GM18508 (cell line): ENCODE results near the gene CUX1.
A peak's percentile ranks its signal among the peaks of the same experiment; 100 is the strongest.
"Not testable (repeated sequence)": the region's sequence is repeated elsewhere in the genome, so short reads cannot be mapped to it uniquely, and the experiment has no call there.

ENCODE experiments used
- ATAC-seq: cut with Tn5 transposase; IDR thresholded peaks from one replicate; pipeline ENCODE4 v1.9.1; 2021; ENCODE audit warnings: moderate number of reproducible peaks; ENCODE audit not compliant: insufficient read depth, unreplicated experiment

The CUX1 gene

DNA sequence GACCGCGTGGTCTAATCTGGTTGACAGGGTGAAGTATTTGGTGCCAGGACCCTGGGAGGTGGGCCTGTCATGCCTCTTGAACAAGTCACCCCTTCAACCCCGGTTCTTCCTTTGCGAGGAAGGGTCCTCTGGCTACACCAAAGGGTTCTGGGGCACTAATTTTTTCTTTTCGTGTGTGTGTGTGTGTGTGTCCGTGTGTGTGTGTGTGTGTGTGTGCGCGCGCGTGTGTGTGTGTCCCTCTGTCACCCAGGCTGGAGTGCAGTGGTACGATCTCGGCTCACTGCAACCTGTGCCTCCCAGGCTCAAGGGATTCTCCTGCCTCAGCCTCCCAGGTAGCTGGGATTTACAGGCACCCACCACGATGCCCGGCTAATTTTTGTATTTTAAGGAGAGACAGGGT, 483.9 kb downstream of the CUX1 start:
- not testable (repeated sequence) for ATAC-seq

GRCh38 chr7:102302025-102302424, 484.6 kb downstream of the CUX1 start:
- ATAC-seq = no peak

GRCh38 chr7:102303669-102304422, 486.4 kb downstream of the CUX1 start:
- ATAC-seq = no peak

GRCh38 chr7:102304668-102305067, 487.2 kb downstream of the CUX1 start:
- ATAC-seq = no peak

DNA sequence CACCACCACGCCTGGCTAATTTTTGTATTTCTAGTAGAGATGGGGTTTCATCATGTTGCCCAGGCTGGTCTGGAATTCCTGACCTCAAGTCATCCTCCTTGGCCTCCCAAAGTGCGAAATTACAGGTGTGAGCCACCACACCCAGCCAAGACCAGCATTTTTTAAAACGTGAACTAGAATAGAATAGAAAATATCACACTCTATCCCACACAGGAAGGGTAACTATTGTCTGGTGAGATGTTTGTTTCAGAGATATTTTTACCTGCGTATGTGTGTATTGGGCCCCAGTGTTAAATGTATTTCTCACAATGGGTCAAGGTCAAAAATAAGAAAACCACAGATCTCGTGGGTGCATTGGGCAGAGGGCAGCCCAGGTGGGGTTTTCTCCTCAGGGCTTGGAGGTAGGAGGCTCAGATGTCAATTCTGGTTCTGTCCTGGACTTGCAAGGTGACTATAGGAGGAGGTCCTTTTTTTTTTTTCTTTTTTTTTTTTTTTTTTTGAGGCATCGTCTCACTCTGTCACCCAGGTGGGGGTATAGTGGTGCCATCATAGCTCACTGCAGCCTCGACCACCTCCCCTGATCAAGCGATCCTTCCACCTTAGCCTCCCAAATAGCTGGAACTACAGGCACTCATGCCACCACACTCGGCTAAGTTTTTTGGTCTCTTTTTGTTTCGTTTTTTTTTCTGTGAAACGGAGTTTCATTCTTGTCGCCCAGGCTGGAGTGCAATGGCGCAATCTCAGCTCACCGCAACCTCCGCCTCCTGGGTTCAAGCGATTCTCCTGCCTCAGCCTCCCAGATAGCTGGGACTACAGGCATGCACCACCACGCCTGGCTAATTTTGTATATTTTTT, 488.2 kb downstream of the CUX1 start:
- ATAC-seq = peak; percentile 33

- peak; percentile 63 for ATAC-seq
Observed at GRCh38 chr7:102306916-102307677, 489.7 kb downstream of the CUX1 start.

DNA sequence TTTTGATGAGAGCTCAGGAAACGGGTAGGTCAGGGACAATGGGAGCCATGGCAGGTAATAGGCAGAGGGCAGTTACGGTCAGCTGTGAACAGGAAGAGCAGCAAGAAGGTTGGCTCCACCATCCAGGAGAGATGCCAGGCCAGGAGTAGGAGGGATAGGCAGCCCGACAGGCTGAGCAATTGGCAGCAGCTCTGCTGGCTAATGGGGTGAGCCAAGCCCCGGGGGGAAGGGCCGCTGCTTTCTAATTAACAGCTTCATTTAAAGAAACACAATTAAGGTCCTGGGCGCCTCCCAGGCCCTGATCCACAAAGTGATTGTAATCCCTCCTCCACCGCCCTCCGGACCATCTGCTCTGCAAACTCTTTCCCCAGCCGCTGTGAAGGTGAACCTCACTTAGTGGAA, 493.0 kb downstream of the CUX1 start:
- no peak for ATAC-seq

DNA sequence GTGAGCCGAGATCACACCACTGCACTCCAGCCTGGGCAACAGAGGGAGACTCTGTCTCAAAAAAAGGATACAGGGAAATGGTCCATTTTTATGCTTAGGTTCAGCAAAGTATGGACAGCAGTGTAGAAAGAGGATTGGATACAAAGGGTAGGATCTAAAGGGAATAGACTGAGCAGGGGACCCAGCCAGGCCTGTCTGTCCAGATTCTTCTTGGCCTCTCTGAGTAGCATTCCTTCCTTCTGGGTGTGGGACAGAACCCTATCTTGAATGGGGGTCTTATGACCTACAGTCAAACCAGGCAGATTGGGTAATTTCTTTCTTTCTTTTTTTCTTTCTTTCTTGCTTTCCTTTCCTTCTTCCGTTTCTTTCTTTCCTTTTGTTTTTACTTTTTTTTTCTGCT, 494.9 kb downstream of the CUX1 start:
- ATAC-seq = no peak

DNA sequence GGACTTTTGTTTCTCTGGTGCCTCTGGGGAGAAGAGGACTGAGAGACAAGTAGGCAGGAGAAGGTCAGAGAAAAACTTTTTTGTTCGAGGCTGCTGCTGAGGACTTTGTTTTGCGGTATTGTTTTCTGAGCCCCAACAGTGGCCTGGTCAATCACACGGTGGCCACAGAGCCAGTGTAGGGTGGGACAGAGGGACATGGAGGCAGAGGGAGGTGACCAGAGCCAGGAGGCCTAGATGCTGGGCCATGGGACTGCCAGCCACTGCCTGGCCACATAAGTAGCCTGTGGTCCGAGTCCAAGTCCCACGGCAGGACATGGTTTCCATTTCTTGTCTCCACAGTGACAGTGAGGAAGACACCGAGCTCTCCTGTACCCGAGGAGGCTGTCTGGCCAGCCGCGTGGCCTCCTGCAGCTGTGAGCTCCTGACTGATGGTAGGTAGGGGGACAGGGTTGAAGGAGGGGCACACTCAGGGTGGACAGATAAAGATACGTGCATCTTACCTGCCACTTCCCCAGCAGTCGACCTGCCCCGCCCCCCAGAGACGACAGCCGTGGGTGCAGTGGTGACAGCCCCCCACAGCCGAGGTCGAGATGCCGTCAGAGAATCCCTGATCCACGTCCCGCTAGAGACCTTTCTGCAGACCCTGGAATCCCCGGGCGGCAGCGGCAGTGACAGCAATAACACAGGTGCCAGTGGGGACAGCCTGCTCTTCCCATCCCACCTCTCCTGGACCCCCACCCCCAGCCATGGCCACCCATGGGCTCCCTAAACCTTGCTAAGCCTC, 496.8 kb downstream of the CUX1 start:
- ATAC-seq = no peak

DNA sequence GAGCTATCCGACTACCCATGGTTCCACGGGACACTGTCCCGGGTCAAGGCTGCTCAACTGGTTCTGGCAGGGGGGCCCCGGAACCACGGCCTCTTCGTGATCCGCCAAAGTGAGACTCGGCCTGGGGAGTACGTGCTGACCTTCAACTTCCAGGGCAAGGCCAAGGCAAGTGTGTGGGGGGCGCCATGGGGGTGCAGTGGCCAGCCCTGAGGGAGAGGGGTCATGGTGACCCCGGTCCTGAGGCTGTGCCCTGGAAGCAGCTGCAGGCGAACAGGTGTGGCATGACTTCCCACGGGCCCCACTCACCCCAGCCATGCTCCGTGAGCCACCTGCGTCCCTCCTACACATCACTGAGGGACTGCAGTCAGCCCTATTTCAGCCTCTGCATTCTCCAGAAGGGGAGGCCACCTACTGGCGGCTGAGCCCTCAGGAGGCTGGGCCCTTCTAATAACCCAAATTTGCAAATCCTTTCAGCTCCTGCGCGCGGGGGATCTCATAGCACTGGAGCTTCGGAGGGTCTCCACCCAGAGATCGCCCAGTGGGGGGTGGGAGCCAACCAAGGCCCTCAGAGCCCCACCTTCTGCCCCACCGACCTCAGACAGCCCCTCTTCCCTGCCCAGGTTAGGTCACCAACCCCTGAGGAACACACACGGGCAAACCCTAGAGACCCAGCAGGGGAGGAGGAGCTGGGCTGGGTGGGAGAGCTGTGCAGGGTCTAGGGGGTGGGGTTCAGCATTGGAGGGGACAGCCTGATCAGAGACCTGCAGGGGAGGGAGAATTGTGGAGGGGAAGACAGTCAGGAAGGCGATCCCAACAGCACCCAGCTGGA, 500.0 kb downstream of the CUX1 start:
- ATAC-seq = no peak

GRCh38 chr7:102318482-102318971, 501.1 kb downstream of the CUX1 start:
- no peak for ATAC-seq

- no peak for ATAC-seq
Observed at GRCh38 chr7:102319671-102320070, 502.2 kb downstream of the CUX1 start.

- no peak for ATAC-seq
Observed at GRCh38 chr7:102320181-102320580, 502.8 kb downstream of the CUX1 start.

DNA sequence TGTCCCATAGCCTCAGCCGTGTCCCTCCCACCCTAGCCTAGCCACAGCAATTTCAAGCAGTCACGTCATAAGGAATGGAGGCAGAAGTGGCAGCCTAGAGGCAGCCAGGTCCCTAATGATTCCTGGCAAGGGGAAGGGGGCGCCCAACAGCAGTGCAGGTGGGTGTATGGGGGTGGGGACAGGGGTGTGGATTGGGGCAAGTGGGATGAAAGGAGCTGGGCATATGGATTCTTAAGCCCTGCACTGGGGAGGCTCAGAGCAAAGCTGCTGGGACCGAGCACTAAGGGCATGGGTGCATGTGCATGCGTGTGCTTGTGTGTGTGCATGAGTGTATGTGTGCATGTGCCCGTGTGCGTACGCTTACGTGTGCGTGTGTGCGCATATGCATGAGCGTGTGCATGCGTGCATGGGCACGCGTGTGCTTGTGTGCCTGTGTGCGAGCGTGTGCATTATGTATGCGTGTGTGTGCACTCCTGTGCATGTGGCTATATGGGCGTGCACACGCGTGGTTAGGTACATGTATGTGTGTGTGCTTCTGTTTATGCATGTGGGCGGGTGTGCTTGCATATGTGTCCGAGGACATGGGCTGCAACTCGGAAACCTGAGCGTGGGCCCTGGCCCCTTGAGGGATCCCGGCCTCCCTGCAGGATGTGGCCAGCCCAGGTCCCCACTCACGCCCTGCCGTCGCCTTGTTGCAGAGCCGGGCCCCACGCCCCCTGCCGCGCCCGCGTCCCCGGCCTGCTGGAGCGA, 503.4 kb downstream of the CUX1 start:
- no peak for ATAC-seq

DNA sequence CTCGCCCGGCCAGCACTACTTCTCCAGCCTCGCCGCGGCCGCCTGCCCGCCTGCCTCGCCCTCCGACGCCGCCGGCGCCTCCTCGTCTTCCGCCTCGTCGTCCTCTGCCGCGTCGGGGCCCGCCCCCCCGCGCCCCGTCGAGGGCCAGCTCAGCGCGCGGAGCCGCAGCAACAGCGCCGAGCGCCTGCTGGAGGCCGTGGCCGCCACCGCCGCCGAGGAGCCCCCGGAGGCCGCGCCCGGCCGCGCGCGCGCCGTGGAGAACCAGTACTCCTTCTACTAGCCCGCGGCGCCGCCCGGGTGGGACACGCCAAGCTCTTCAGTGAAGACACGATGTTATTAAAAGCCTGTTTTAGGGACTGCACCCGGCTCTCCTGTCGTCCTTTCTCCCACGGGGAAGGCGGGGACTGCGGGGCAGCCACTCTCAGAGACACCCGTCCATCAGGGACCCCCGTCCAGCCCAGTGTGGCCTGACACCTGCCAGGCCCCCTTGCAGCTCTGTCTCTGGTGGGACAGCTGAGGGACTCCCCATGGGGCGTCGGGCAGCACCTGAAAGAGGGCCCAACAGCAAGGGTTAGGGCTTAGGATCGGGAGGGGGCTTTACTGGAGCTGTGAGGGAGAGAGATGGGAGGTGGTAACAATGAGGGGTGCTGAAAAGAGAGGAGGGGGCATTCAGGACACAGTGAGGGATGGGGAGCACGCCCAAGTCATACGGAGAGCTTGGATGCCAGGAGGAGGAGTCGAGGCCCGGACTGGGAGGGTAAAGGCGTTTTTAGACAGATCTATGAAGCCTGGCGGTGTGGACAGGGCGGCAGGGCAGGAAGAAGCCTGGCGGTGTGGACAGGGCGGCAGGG, 504.1 kb downstream of the CUX1 start:
- ATAC-seq = no peak

DNA sequence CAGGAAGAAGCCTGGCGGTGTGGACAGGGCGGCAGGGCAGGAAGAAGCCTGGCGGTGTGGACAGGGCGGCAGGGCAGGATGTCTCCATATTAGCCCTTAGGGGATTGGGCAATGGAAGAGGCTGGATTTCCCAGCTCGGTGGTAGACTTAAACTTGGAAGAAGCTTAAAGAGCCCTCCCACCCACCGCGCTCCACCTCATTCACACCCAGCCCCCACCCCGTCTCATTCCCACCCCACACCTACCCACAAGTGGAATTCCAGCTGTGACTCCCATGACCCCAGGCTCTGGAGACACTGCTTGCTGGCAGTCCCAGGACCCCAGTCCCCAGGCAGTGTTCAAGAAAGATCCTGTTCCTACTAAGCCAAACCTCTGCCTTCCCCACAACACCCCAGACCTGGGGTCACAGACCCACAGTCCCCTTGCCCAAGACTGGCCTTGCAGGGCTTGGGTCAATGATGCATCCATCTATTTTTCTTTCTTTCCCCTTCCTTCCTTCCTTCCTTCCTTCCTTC, 504.8 kb downstream of the CUX1 start:
- no peak for ATAC-seq

DNA sequence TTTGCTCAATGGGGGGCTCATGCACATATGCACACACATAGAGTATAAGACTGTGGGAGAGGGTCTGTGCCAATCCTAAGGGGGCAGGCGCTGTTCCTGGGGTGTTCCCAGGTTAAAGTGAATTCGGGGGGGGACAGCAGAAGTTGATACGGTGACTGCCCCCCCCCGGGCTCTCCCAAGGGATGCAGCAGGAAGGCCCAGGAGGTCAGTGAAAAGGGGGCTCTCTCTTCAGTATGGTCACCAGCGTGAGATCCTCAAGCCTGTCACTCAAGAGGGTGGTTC, 506.4 kb downstream of the CUX1 start:
- ATAC-seq = no peak

GRCh38 chr7:102325106-102325505, 507.7 kb downstream of the CUX1 start:
- not testable (repeated sequence) for ATAC-seq
